Right atrium auricular region (tissue), 2 donors: ENCODE data around the gene HSBP1L1. TPM values are rescaled to one million over a fixed set of nuclear protein-coding genes. Genes with fewer than 3 reads are reported as not detected.

Source experiments
- DNase-seq: peaks from one replicate; pipeline ENCODE4 v3.0.0-alpha.2; 2019; ENCODE audit warnings: low spot score
- H3K27ac ChIP-seq, 2 donors: fragments of 200-600 bp; sonication (generic); 1 replicate in 1 of 2; 2 replicates in 1 of 2; pipeline ENCODE4 v1.5.1; 2016 to 2019
- H3K27me3 ChIP-seq, 2 donors: fragments of 200-600 bp; sonication (generic); one replicate each; pipeline versions ENCODE4 v1.5.1 to v1.6.0; 2017 to 2019
- H3K36me3 ChIP-seq: fragments of 200-600 bp; sonication (generic); one replicate; pipeline ENCODE4 v1.5.1; 2016
- H3K4me1 ChIP-seq, 2 donors: fragments of 200-600 bp; sonication (generic); one replicate each; pipeline versions ENCODE4 v1.5.1 to v1.6.0; 2017 to 2019
- H3K4me3 ChIP-seq, 2 donors: fragments of 200-600 bp; sonication (generic); 1 replicate in 1 of 2; 2 replicates in 1 of 2; pipeline ENCODE4 v1.5.1; 2017 to 2019; ENCODE audit warnings: mild to moderate bottlenecking in 1 of 2, moderate library complexity in 1 of 2
- H3K9me3 ChIP-seq, 2 donors: fragments of 200-600 bp; sonication (generic); one replicate each; pipeline ENCODE4 v1.5.1; 2019
- CTCF ChIP-seq, 2 donors: fragments of 200-600 bp; sonication (generic); IDR thresholded peaks; one replicate each; pipeline ENCODE4 v1.5.1; 2019; ENCODE audit warnings: antibody characterized with exemption in 2 of 2
- total RNA-seq, 2 donors: library from RNA; depleted of rRNA; stranded (reverse); fragments of >200 nt; gene quantifications; one replicate each; pipeline ENCODE4 v1.1.0, GENCODE V29; 2016

The HSBP1L1 gene
- 10 to 100 TPM in 1 of 2 donors, 1 to 10 TPM in 1; 8.6 to 13.0 TPM for total RNA-seq

- Histone ChIP-seq H3K4me3 (peak within 1 kb of the TSS; percentile 50 to 71), H3K4me1 (peaks cover 0 to 18% of the 10 kb centered on the region in 2 donors), H3K9me3 (no peaks in the 10 kb centered on the region), H3K27ac (peak within 1 kb of the TSS; percentile 65 to 75), H3K36me3 (no peaks in the 10 kb centered on the region), H3K27me3 (no peaks in the 10 kb centered on the region)
- peak; percentile 12 to 53 for TF ChIP-seq CTCF (IDR thresholded peaks at IDR 0.05)
- no peak for DNase-seq
Observed at GRCh38 chr18:79964330-79965118, at the start of gene HSBP1L1. HSBP1L1 (plus strand) TSS chr18:79964643; CDS start chr18:79964736, 93 bp downstream.

- Histone ChIP-seq H3K27me3 (no peaks in the 10 kb centered on the region), H3K27ac (no peak overlapping the region), H3K4me3 (no peak overlapping the region), H3K9me3 (no peaks in the 10 kb centered on the region), H3K4me1 (no peaks in the 10 kb centered on the region), H3K36me3 (peaks cover 40% of the 10 kb centered on the region)
- no peak for TF ChIP-seq CTCF (IDR thresholded peaks at IDR 0.05)
- DNase-seq = peak; percentile 51
Observed at GRCh38 chr18:79915161-79916127, 49.0 kb upstream of the HSBP1L1 start.

- Histone ChIP-seq H3K27me3 (no peaks in the 10 kb centered on the region), H3K27ac (no peak overlapping the region), H3K36me3 (peaks cover 40% of the 10 kb centered on the region), H3K4me3 (no peak overlapping the region), H3K4me1 (no peaks in the 10 kb centered on the region), H3K9me3 (no peaks in the 10 kb centered on the region)
- TF ChIP-seq CTCF (IDR thresholded peaks at IDR 0.05) = no peak
- DNase-seq = no peak
Observed at GRCh38 chr18:79916128-79916494, 48.3 kb upstream of the HSBP1L1 start.

GRCh38 chr18:79916546-79917168 lies 47.8 kb upstream of the HSBP1L1 start:
- H3K36me3 ChIP-seq = peaks cover 40% of the 10 kb centered on the region
- no peaks in the 10 kb centered on the region for H3K27me3 ChIP-seq

More at GRCh38 chr18:79916546-79917168, 47.8 kb upstream of the HSBP1L1 start:
- no peak overlapping the region for H3K27ac ChIP-seq
- no peak for TF ChIP-seq CTCF (IDR thresholded peaks at IDR 0.05)
- no peak overlapping the region for H3K4me3 ChIP-seq
- H3K9me3 ChIP-seq = no peaks in the 10 kb centered on the region
- H3K4me1 ChIP-seq = no peaks in the 10 kb centered on the region
- DNase-seq = peak; percentile 44
